ENCODE data around the gene LRRC46. TPM values are rescaled to one million over a fixed set of nuclear protein-coding genes. Genes with fewer than 3 reads are reported as not detected.
A peak's percentile ranks its signal among the peaks of the same experiment; 100 is the strongest.

The LRRC46 gene
- total and polyA plus RNA-seq, 2 of the 13 experiments (the other 11 are each of a cell fraction or from before 2014, with no cell fraction given): 0.09 TPM

DNA sequence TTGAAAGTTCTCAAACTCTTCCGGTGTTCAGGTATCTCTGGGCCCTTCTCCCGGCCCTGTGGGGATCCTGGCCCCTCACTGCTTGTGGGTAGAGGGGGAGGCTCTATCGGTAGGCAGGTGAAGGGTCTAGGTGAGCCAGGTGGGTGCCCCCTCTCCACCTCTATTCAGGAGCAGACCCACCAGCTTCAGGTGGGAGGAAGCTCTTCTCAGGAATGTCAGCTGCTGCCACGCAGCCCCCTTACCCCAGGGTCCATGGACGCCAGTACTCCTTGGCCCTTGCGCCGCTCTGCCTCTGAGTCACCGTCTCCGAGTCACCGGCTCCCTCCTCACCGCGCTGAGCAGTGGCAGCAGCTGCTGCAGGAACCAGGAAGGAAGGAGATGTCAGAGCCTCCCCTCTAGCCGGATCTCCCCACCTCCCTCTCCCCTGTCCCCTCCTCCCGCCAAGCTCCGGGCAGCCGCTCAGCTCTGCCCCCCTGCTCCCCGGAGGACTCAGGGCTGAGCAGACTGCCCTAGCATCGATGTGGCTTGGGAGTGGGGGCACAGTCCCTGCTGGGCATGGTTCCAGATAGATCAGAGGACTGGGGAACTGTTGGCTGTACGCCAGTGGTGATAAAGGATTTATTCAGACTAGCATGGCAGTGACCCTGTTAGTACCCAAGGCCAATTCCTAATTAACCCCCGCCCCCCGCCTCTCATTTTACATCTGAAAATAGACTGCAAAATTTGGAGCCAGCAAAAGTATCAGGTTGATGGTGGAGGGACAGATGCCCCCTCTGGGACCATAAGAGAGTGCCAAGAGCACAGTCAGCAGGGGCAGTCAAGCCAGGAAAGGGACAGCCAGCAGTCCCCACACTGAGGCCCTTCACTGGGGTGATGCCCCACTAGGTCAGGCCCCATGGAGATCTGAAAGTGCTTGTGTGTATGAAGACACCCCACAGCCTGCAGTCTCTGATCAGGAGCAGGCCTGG, 9.8 kb upstream of the LRRC46 start, which contains the start of gene OSBPL7 (continued):
- TF ChIP-seq MXD1 (CRISPR knock-in tag; IDR thresholded peaks at IDR 0.05): no peak; the same call in 1 of the 2 replicates
- TF ChIP-seq SMARCC2 (IDR thresholded peaks at IDR 0.05): no peak
- peak; percentile 50 for TF ChIP-seq ISL2 (CRISPR knock-in tag; IDR thresholded peaks at IDR 0.05)
- TF ChIP-seq MZF1 (CRISPR knock-in tag; IDR thresholded peaks at IDR 0.05; ENCODE audit: borderline replicate concordance): no peak
- no peak for TF ChIP-seq ZNF790 (CRISPR knock-in tag; IDR thresholded peaks at IDR 0.05; ENCODE audit: borderline replicate concordance)
- no peak for TF ChIP-seq CCAR2 (optimal IDR thresholded peaks at IDR 0.05; ENCODE audit: low read depth, low read length)
- TF ChIP-seq ZBTB42 (CRISPR knock-in tag; IDR thresholded peaks at IDR 0.05): no peak
- TF ChIP-seq PCBP2 (optimal IDR thresholded peaks at IDR 0.05; ENCODE audit: low read depth, low read length, poor library complexity, severe bottlenecking): no peak
- TF ChIP-seq ERF (CRISPR knock-in tag; IDR thresholded peaks at IDR 0.05): peak; percentile 59; the same call in 1 of the 2 replicates
- no peak for TF ChIP-seq EED (CRISPR knock-in tag; IDR thresholded peaks at IDR 0.05)
- peak; percentile 70; the same call in 1 of the 2 replicates for TF ChIP-seq HIC2 (CRISPR knock-in tag; IDR thresholded peaks at IDR 0.05; ENCODE audit: low read depth)
- TF ChIP-seq SMYD3 (CRISPR knock-in tag; IDR thresholded peaks at IDR 0.05): no peak
- no peak for TF ChIP-seq ZNF33A (CRISPR knock-in tag; IDR thresholded peaks at IDR 0.05; ENCODE audit: borderline replicate concordance)
- peak; percentile 45; the same call in 1 of the 2 replicates for TF ChIP-seq MEIS2 (CRISPR knock-in tag; IDR thresholded peaks at IDR 0.05)
- TF ChIP-seq PHF5A (CRISPR knock-in tag; IDR thresholded peaks at IDR 0.05; ENCODE audit: low read depth, unreplicated experiment): no peak
- no peak for TF ChIP-seq HOXA9 (CRISPR knock-in tag; IDR thresholded peaks at IDR 0.05; ENCODE audit: borderline replicate concordance)
- TF ChIP-seq RORA (CRISPR knock-in tag; IDR thresholded peaks at IDR 0.05): no peak
- peak; percentile 38 for TF ChIP-seq ZNF607 (CRISPR knock-in tag; IDR thresholded peaks at IDR 0.05; ENCODE audit: borderline replicate concordance)
- no peak for TF ChIP-seq USF2 (IDR thresholded peaks at IDR 0.05; ENCODE audit: low read depth, low read length)
- no peak for TF ChIP-seq USF2 (CRISPR knock-in tag; IDR thresholded peaks at IDR 0.05; ENCODE audit: borderline replicate concordance)
- TF ChIP-seq FOXJ3 (CRISPR knock-in tag; IDR thresholded peaks at IDR 0.05; ENCODE audit: borderline replicate concordance): no peak
- no peak for TF ChIP-seq ZMAT3 (CRISPR knock-in tag; conservative IDR thresholded peaks at IDR 0.05)
- TF ChIP-seq ZNF282 (IDR thresholded peaks at IDR 0.05; ENCODE audit: partially characterized antibody): no peak
- TF ChIP-seq PBX2 (CRISPR knock-in tag; IDR thresholded peaks at IDR 0.05): no peak
- TF ChIP-seq ZBTB7B (CRISPR knock-in tag; IDR thresholded peaks at IDR 0.05): peak; percentile 49; the same call in 1 of the 2 replicates

Measured in HepG2 (cell line).